B cell (primary cell): ENCODE data around the gene CDYL2. TPM values are rescaled to one million over a fixed set of nuclear protein-coding genes. Genes with fewer than 3 reads are reported as not detected.

ENCODE experiments used
- ATAC-seq: fragments of 200-7000 bp; cut with Tn5 transposase; one replicate; pipeline ENCODE4 v1.10.0; 2021; ENCODE audit warnings: low read depth, mild to moderate bottlenecking, moderate number of reproducible peaks, moderate library complexity
- CTCF ChIA-PET: fragments of 350-600 bp; sonication (Branson Sonifier 250); formaldehyde crosslinking; loops from one replicate; lab custom pipeline; 2021; ENCODE audit warnings: antibody characterized with exemption, inconsistent platforms; lab: Charles Lee
- POLR2A ChIA-PET: fragments of 350-600 bp; sonication (Branson Sonifier 250); formaldehyde crosslinking; loops from one replicate; lab custom pipeline; 2021; ENCODE audit warnings: antibody characterized with exemption; lab: Charles Lee
- DNase-seq: peaks from one replicate; pipeline ENCODE4 v3.0.0; 2013
- H2AFZ ChIP-seq: 2 replicates; pipeline ENCODE4 v1.6.1; 2012; ENCODE audit warnings: mild to moderate bottlenecking, low read depth, low read length; ENCODE audit not compliant: insufficient read depth, poor library complexity, severe bottlenecking
- H3K27ac ChIP-seq, 2 donors: 1 replicate in 1 of 2; 2 replicates in 1 of 2; pipeline ENCODE4 v1.5.1; 2012 to 2013; ENCODE audit warnings: low read length in 2 of 2, mild to moderate bottlenecking in 2 of 2, moderate library complexity in 1 of 2
- H3K27me3 ChIP-seq, 4 experiments: fragments of 200-600 bp in 1 of 4; sonication (generic) in 1 of 4; replicated peaks in 1 of 4; 1 replicate in 2 of 4; 2 replicates in 2 of 4; pipeline versions ENCODE4 v1.6.1 to v1.7.0; 2013 to 2016; ENCODE audit warnings: low read length in 3 of 4, mild to moderate bottlenecking in 2 of 4, mixed read lengths in 1 of 4, moderate library complexity in 1 of 4; ENCODE audit not compliant: insufficient read depth in 4 of 4, control insufficient read depth in 3 of 4; ENCODE audit errors: control extremely low read depth in 1 of 4
- H3K36me3 ChIP-seq, 2 experiments: replicated peaks in 1 of 2; 1 replicate in 1 of 2; 2 replicates in 1 of 2; pipeline versions ENCODE4 v1.6.1 to v1.7.1; 2013; ENCODE audit warnings: low read length in 1 of 2; ENCODE audit not compliant: insufficient read depth in 2 of 2, control insufficient read depth in 1 of 2; ENCODE audit errors: control extremely low read depth in 1 of 2, extremely low read depth in 1 of 2
- H3K4me1 ChIP-seq, 2 donors: fragments of 200-600 bp in 1 of 2; sonication (generic) in 1 of 2; 1 replicate in 1 of 2; 2 replicates in 1 of 2; pipeline versions ENCODE4 v1.5.1 to v1.6.1; 2013 to 2017; ENCODE audit warnings: low read length in 2 of 2; ENCODE audit not compliant: control insufficient read depth in 2 of 2, insufficient read depth in 2 of 2
- H3K4me2 ChIP-seq: replicated peaks from 2 replicates; pipeline ENCODE3; 2012; ENCODE audit warnings: mild to moderate bottlenecking, low read depth, low read length; ENCODE audit not compliant: poor library complexity, severe bottlenecking
- H3K4me3 ChIP-seq, 5 experiments: fragments of 200-600 bp in 1 of 5; sonication (generic) in 1 of 5; 1 replicate in 3 of 5; 2 replicates in 2 of 5; pipeline versions ENCODE4 v1.5.1 to v1.7.0; 2011 to 2016; ENCODE audit warnings: low read length in 4 of 5, mild to moderate bottlenecking in 4 of 5, low read depth in 2 of 5, control low read depth in 1 of 5, moderate library complexity in 1 of 5; ENCODE audit not compliant: insufficient read depth in 1 of 5; ENCODE audit errors: control extremely low read depth in 1 of 5, extremely low read depth in 1 of 5
- H3K79me2 ChIP-seq: fragments of 200-600 bp; sonication (generic); one replicate; pipeline ENCODE4 v1.6.0; 2016; ENCODE audit warnings: low read length; ENCODE audit not compliant: control insufficient read depth, insufficient read depth
- H3K9ac ChIP-seq: fragments of 200-600 bp; sonication (generic); 2 replicates; pipeline ENCODE4 v1.6.1; 2017; ENCODE audit warnings: mild to moderate bottlenecking, low read length, moderate library complexity
- H3K9me3 ChIP-seq, 3 donors: one replicate each; pipeline versions ENCODE4 v1.6.1 to v1.7.1; 2013; ENCODE audit warnings: low read length in 2 of 3; ENCODE audit not compliant: control insufficient read depth in 2 of 3, insufficient read depth in 1 of 3; ENCODE audit errors: control extremely low read depth in 1 of 3
- H4K20me1 ChIP-seq: 2 replicates; pipeline ENCODE4 v1.6.0; 2012; ENCODE audit warnings: mild to moderate bottlenecking, low read length; ENCODE audit not compliant: insufficient read depth, control insufficient read depth, poor library complexity, severe bottlenecking
- H3K27ac Mint-ChIP-seq: one replicate; pipeline ENCODE4 v1.8.0; 2021; ENCODE audit warnings: mixed read lengths
- H3K27me3 Mint-ChIP-seq: one replicate; pipeline ENCODE4 v1.8.0; 2021; ENCODE audit warnings: mixed read lengths
- H3K4me1 Mint-ChIP-seq: one replicate; pipeline ENCODE4 v1.8.0; 2021; ENCODE audit warnings: mixed read lengths
- H3K4me3 Mint-ChIP-seq: one replicate; pipeline ENCODE4 v1.8.0; 2021; ENCODE audit warnings: mixed read lengths
- H3K9me3 Mint-ChIP-seq: one replicate; pipeline ENCODE4 v1.8.0; 2022; ENCODE audit warnings: mixed read lengths; ENCODE audit not compliant: insufficient read depth
- EZH2 ChIP-seq: IDR thresholded peaks from 2 replicates; pipeline ENCODE4 v1.6.1; 2012; ENCODE audit warnings: borderline replicate concordance, low read depth, mild to moderate bottlenecking, moderate library complexity, low read length; ENCODE audit not compliant: insufficient read depth, poor library complexity, severe bottlenecking
- WGBS: methylation state at CpG from one replicate; pipeline ENCODE4 v1.1.5; 2013; ENCODE audit warnings: missing lambda C conversion rate; ENCODE audit not compliant: insufficient coverage; 5-methylcytosine and 5-hydroxymethylcytosine counted together
- intact Hi-C: fragments of 100-400 bp; cut with micrococcal nuclease; formaldehyde crosslinking; loops from one replicate; pipeline ENCODE4 v1.10.0; 2022
- polyA plus RNA-seq: library from polyadenylated mRNA; depleted of rRNA; stranded (reverse); fragments of >200 nt; gene quantifications from 2 replicates; pipeline ENCODE4 v1.2.3, GENCODE V29; 2012
- total RNA-seq, 2 donors: library from RNA; stranded (reverse); fragments of 120-200 nt in 1 of 2; gene quantifications; 1 replicate in 1 of 2; 2 replicates in 1 of 2; pipeline versions ENCODE4 v1.2.3 to v1.2.4, GENCODE V29; 2013 to 2022
- TF ChIP-seq, protein P1 (sequence below): fragments of 200-600 bp; IDR thresholded peaks from one replicate; pipeline ENCODE4 v1.8.0; 2022; ENCODE audit warnings: antibody characterized with exemption, mild to moderate bottlenecking

Gene CDYL2
- total and polyA plus RNA-seq, 2 donors (not counting 1 experiment from before 2014, with no cell fraction given): 0.66 to 6.6 TPM

DNA sequence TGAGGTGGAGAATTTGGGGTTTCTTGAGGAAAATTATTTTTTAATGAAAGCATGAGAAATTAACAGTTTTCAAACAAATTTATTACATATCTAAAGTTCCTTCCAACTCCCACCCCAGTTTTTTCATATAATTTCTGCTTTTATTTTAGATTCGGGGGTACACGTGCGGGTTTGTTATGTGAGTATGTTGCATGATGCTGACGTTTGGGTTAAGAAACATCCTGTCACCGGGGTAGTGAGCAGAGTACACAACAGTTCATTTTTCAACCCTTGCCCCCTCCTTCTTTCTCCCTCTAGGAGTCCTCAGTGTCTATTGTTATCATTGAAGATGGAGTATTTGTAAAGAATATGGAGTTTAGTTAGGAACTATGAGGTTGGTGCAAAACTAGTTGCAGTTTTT lies 31.8 kb upstream of the CDYL2 start:
- Mint-ChIP-seq H3K27me3 (peaks cover 35% of the 10 kb centered on the region), H3K9me3 (peaks cover 4% of the 10 kb centered on the region), H3K4me3 (no peak overlapping the region), H3K27ac (no peak overlapping the region), H3K4me1 (no peaks in the 10 kb centered on the region)
- no peak overlapping the region for H3K4me3 ChIP-seq
- H2AFZ ChIP-seq: no peak overlapping the region
- intact Hi-C loops: no loop called here
- ChIA-PET POLR2A (no interaction called here), CTCF (interaction anchor here (0.7 kb wide), 1 partner anchor 11 kb away, joined by 3 read pairs; no protein-coding TSS in a partner anchor)
- peaks cover 0 to 4% (median 0%) of the 10 kb centered on the region in 3 donors for H3K9me3 ChIP-seq
- H3K36me3 ChIP-seq: no peaks in the 10 kb centered on the region
- no peak for ATAC-seq
- H3K9ac ChIP-seq: no peak overlapping the region
- no peak overlapping the region for H3K27ac ChIP-seq
- peaks cover 0 to 6% (median 0%) of the 10 kb centered on the region in 4 experiments for H3K27me3 ChIP-seq
- no CpG with 5 or more reads among the region's 5 CpGs for WGBS
- no peaks in the 10 kb centered on the region for H3K79me2 ChIP-seq
- TF ChIP-seq, protein P1, sequence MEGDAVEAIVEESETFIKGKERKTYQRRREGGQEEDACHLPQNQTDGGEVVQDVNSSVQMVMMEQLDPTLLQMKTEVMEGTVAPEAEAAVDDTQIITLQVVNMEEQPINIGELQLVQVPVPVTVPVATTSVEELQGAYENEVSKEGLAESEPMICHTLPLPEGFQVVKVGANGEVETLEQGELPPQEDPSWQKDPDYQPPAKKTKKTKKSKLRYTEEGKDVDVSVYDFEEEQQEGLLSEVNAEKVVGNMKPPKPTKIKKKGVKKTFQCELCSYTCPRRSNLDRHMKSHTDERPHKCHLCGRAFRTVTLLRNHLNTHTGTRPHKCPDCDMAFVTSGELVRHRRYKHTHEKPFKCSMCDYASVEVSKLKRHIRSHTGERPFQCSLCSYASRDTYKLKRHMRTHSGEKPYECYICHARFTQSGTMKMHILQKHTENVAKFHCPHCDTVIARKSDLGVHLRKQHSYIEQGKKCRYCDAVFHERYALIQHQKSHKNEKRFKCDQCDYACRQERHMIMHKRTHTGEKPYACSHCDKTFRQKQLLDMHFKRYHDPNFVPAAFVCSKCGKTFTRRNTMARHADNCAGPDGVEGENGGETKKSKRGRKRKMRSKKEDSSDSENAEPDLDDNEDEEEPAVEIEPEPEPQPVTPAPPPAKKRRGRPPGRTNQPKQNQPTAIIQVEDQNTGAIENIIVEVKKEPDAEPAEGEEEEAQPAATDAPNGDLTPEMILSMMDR: no peak
- no peak for TF ChIP-seq EZH2
- no peak overlapping the region for H3K4me2 ChIP-seq
- no peaks in the 10 kb centered on the region for H4K20me1 ChIP-seq
- no peak for DNase-seq
- no peaks in the 10 kb centered on the region for H3K4me1 ChIP-seq

DNA sequence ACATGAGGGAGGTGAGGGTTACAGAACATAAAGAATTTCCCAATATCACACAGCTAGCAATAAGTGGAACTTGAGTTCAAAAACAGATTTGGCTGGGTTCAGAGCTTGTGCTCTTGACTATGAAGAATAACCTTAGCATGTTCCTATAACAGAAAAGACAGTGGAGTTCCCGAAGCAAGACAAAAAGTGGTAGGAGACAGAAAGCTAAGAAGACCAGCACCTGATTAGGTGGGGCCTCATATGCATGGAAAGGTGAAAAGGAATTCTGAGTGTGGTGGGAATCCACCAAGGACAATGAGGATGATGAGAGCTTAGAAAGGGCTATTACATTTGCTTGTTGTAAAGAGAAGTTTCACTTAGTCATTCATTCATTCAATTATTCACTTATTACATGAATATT lies 26.6 kb upstream of the CDYL2 start:
- POLR2A ChIA-PET: no interaction called here

More for the DNA sequence above, 26.6 kb upstream of the CDYL2 start:
- CTCF ChIA-PET: interaction anchor here (0.6 to 0.9 kb wide), 3 partner anchors 12 to 1804 kb away, joined by 3 to 5 read pairs (median 5); no protein-coding TSS in a partner anchor
- no peak for ATAC-seq
- no peak overlapping the region for H3K4me3 ChIP-seq
- 89% methylated on average over 1 of the region's 1 CpG for WGBS
- H3K9me3 ChIP-seq: no peaks in the 10 kb centered on the region
- Mint-ChIP-seq H3K27ac (no peak overlapping the region), H3K27me3 (peaks cover 14% of the 10 kb centered on the region), H3K4me1 (peaks cover 4% of the 10 kb centered on the region), H3K4me3 (no peak overlapping the region), H3K9me3 (no peaks in the 10 kb centered on the region)
- no peaks in the 10 kb centered on the region for H3K27me3 ChIP-seq
- TF ChIP-seq EZH2: no peak
- TF ChIP-seq, protein P1: no peak
- H2AFZ ChIP-seq: no peak overlapping the region
- H3K36me3 ChIP-seq: no peaks in the 10 kb centered on the region
- H3K4me2 ChIP-seq: no peak overlapping the region
- no peaks in the 10 kb centered on the region for H3K4me1 ChIP-seq
- no peak overlapping the region for H3K9ac ChIP-seq
- intact Hi-C loops: no loop called here
- no peaks in the 10 kb centered on the region for H4K20me1 ChIP-seq
- DNase-seq: no peak
- no peaks in the 10 kb centered on the region for H3K79me2 ChIP-seq
- H3K27ac ChIP-seq: no peak overlapping the region
